ENCODE data around the gene KCNK18.

DNA sequence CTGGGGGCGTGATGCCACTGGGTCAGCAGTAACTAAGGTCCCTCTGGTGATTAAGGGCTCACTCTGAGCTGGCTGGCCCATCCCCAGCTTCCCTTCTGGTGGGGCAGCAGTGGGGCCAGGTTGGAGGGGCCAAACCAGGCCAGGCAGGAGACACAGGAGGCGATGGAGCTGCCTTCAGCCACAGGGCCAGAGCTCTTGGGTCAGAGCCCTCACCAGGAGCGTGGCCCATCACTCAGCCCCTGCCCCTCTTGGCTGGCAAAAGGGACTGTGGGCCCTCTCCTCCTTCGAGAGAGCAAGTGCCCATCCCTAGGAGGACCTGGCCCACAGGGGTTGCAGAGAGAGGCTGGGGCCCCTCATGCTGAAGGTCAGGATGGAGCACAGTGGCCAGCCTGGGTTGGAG, 4.5 kb downstream of the KCNK18 start:
- TF ChIP-seq RAD21 (IDR thresholded peaks at IDR 0.05; ENCODE audit: low read depth) (no peak), FOXM1 (IDR thresholded peaks at IDR 0.05; ENCODE audit: borderline replicate concordance, low read depth) (no peak), USF1 (IDR thresholded peaks at IDR 0.05) (no peak), CEBPB (IDR thresholded peaks at IDR 0.05) (no peak), TEAD4 (IDR thresholded peaks at IDR 0.05) (no peak), MAX (IDR thresholded peaks at IDR 0.05) (no peak), EP300 (IDR thresholded peaks at IDR 0.05; ENCODE audit: borderline replicate concordance) (no peak), EGR1 (IDR thresholded peaks at IDR 0.05) (no peak), CREB1 (IDR thresholded peaks at IDR 0.05; ENCODE audit: low read depth) (no peak), YY1 (IDR thresholded peaks at IDR 0.05; ENCODE audit: low read depth) (no peak), TCF12 (IDR thresholded peaks at IDR 0.05; ENCODE audit: low read depth) (no peak)
- TF ChIP-seq, protein P1, sequence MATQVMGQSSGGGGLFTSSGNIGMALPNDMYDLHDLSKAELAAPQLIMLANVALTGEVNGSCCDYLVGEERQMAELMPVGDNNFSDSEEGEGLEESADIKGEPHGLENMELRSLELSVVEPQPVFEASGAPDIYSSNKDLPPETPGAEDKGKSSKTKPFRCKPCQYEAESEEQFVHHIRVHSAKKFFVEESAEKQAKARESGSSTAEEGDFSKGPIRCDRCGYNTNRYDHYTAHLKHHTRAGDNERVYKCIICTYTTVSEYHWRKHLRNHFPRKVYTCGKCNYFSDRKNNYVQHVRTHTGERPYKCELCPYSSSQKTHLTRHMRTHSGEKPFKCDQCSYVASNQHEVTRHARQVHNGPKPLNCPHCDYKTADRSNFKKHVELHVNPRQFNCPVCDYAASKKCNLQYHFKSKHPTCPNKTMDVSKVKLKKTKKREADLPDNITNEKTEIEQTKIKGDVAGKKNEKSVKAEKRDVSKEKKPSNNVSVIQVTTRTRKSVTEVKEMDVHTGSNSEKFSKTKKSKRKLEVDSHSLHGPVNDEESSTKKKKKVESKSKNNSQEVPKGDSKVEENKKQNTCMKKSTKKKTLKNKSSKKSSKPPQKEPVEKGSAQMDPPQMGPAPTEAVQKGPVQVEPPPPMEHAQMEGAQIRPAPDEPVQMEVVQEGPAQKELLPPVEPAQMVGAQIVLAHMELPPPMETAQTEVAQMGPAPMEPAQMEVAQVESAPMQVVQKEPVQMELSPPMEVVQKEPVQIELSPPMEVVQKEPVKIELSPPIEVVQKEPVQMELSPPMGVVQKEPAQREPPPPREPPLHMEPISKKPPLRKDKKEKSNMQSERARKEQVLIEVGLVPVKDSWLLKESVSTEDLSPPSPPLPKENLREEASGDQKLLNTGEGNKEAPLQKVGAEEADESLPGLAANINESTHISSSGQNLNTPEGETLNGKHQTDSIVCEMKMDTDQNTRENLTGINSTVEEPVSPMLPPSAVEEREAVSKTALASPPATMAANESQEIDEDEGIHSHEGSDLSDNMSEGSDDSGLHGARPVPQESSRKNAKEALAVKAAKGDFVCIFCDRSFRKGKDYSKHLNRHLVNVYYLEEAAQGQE (IDR thresholded peaks at IDR 0.05; ENCODE audit: low read depth), result no peak

Data from Ishikawa (cell line).